KMS-11 (cell line): ENCODE measurements around the gene USP2.

Experiments
- H2AFZ ChIP-seq: fragments of 200-600 bp; sonication (generic); 2 replicates; pipeline ENCODE4 v1.6.1; 2016; ENCODE audit warnings: antibody characterized with exemption, mixed run types, low read depth
- H3K27ac ChIP-seq: fragments of 200-600 bp; sonication (generic); 2 replicates; pipeline ENCODE4 v1.6.1; 2016; ENCODE audit warnings: mild to moderate bottlenecking, mixed run types
- H3K27me3 ChIP-seq: fragments of 200-600 bp; sonication (generic); 2 replicates; pipeline ENCODE4 v1.6.1; 2017; ENCODE audit warnings: mild to moderate bottlenecking, low read depth, mixed run types, moderate library complexity; ENCODE audit not compliant: insufficient read depth
- H3K36me3 ChIP-seq: fragments of 200-600 bp; sonication (generic); 2 replicates; pipeline ENCODE4 v1.6.1; 2017; ENCODE audit warnings: mild to moderate bottlenecking, mixed run types; ENCODE audit not compliant: insufficient read depth
- H3K4me1 ChIP-seq: fragments of 200-600 bp; sonication (generic); 2 replicates; pipeline ENCODE4 v1.6.1; 2016; ENCODE audit warnings: mild to moderate bottlenecking, low read depth, mixed run types; ENCODE audit not compliant: poor library complexity, severe bottlenecking
- H3K4me2 ChIP-seq: fragments of 200-600 bp; sonication (generic); 2 replicates; pipeline ENCODE4 v1.7.0; 2016; ENCODE audit warnings: mild to moderate bottlenecking, mixed run types
- H3K4me3 ChIP-seq: fragments of 200-600 bp; sonication (generic); IDR thresholded peaks from 2 replicates; pipeline ENCODE4 v1.6.1; 2017; ENCODE audit warnings: low read depth, low read length, mixed read lengths; ENCODE audit not compliant: insufficient read depth
- H3K79me2 ChIP-seq: fragments of 200-600 bp; sonication (generic); 2 replicates; pipeline ENCODE4 v1.6.1; 2016; ENCODE audit warnings: low read depth, mixed run types; ENCODE audit not compliant: insufficient read depth
- H3K9ac ChIP-seq: fragments of 200-600 bp; sonication (generic); 2 replicates; pipeline ENCODE4 v1.6.1; 2016; ENCODE audit warnings: mild to moderate bottlenecking, mixed run types
- H4K20me1 ChIP-seq: fragments of 200-600 bp; sonication (generic); 2 replicates; pipeline ENCODE4 v1.6.1; 2016; ENCODE audit warnings: mild to moderate bottlenecking, mixed run types; ENCODE audit not compliant: insufficient read depth
- TF ChIP-seq, protein P1 (sequence below): fragments of 200-600 bp; sonication (generic); conservative IDR thresholded peaks from 2 replicates; pipeline ENCODE4 v1.6.1; 2017; ENCODE audit warnings: low read depth, mild to moderate bottlenecking, antibody characterized with exemption, low read length, moderate library complexity, mixed read lengths

USP2 gene

DNA sequence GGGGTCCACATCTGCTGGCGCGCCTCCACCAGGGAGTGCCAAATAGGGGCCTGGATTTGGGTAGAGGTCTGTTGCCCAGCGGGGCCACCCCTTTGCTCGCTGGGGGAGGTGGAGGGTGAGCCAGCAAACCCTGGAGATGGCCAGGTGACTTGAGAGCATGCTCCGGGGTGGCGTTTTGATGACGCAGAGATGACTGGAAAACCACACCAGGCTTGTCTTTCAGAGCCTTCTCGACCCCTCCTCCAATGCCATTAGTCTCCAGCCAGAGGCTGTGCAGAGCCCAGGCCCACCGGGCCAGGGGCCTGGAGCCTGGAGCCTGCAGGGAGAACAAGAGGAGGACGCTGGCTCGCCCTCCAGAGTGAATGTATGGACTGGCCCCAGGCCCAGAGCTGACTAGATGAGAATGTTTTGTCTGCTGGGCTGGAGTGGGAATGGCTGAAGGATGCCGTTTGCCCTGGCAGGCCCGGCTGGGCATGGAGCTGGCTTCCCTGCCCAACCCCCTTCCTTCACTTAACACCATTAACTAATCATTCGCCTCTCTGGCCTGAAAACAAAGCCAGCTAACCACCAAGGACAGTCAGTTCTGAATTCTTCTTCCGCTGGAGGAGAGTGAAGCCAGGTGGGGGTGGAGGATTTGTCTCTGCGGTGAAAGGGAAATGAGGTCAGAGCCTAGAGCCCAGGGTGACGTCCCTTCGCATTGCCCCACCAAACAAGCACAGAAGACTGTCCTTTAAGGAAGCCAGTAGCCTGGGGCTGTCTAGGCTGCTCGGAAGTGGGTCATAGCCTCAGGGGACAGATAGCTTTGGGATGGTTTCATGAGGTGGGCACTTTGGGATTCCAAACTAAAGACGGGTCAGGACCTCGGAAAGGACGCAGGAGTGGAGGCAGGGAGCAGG is 63.0 kb downstream of the USP2 start:
- Histone ChIP-seq H3K9ac (no peak overlapping the region), H3K27me3 (no peaks in the 10 kb centered on the region; the same call in 1 of the 2 replicates), H3K27ac (no peak overlapping the region), H3K36me3 (no peaks in the 10 kb centered on the region), H2AFZ (no peak overlapping the region), H3K79me2 (no peaks in the 10 kb centered on the region), H3K4me3 (no peak overlapping the region), H4K20me1 (no peaks in the 10 kb centered on the region), H3K4me2 (no peak overlapping the region), H3K4me1 (peaks cover 14% of the 10 kb centered on the region)
- TF ChIP-seq, protein P1, sequence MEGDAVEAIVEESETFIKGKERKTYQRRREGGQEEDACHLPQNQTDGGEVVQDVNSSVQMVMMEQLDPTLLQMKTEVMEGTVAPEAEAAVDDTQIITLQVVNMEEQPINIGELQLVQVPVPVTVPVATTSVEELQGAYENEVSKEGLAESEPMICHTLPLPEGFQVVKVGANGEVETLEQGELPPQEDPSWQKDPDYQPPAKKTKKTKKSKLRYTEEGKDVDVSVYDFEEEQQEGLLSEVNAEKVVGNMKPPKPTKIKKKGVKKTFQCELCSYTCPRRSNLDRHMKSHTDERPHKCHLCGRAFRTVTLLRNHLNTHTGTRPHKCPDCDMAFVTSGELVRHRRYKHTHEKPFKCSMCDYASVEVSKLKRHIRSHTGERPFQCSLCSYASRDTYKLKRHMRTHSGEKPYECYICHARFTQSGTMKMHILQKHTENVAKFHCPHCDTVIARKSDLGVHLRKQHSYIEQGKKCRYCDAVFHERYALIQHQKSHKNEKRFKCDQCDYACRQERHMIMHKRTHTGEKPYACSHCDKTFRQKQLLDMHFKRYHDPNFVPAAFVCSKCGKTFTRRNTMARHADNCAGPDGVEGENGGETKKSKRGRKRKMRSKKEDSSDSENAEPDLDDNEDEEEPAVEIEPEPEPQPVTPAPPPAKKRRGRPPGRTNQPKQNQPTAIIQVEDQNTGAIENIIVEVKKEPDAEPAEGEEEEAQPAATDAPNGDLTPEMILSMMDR: no peak

DNA sequence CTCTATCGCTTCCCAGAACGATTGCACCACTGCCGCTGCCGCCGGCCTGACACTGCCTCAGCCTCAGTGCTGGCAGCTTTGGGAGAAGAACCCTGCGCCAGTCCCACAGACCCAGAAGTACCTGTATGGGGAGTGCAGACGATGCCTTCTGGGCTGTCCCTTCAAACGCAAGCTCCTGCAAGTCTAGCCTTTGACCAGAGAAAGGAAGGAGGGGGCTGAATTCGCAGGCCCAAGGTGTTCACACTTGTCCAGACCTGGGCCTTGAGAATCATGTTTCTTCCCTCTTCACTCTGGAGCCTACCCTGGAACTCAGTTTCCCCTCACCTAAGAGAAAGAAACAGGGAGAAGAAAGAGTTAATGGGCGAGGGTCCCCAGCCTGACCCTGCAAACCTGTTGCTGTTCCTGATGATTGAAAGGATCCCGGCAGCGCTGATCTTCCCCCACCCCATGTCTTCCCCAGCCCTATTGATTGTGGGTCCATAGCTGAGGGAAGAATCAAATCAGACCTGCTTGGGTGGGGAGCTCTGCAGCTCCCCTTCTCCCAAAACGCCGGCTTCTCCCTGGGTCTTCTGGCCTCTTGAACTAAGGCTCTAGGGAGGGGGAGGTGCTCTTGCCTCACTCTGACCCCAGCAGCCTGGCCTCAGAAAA is 63.8 kb downstream of the USP2 start:
- H3K79me2 ChIP-seq: no peaks in the 10 kb centered on the region
- no peaks in the 10 kb centered on the region for H3K36me3 ChIP-seq
- no peak overlapping the region for H3K9ac ChIP-seq
- no peak overlapping the region for H3K4me2 ChIP-seq
- TF ChIP-seq, protein P1: no peak
- no peaks in the 10 kb centered on the region for H4K20me1 ChIP-seq
- H3K4me1 ChIP-seq: peaks cover 14% of the 10 kb centered on the region
- no peak overlapping the region for H2AFZ ChIP-seq
- H3K27me3 ChIP-seq: no peaks in the 10 kb centered on the region; the same call in 1 of the 2 replicates
- no peak overlapping the region for H3K27ac ChIP-seq
- no peak overlapping the region for H3K4me3 ChIP-seq

DNA sequence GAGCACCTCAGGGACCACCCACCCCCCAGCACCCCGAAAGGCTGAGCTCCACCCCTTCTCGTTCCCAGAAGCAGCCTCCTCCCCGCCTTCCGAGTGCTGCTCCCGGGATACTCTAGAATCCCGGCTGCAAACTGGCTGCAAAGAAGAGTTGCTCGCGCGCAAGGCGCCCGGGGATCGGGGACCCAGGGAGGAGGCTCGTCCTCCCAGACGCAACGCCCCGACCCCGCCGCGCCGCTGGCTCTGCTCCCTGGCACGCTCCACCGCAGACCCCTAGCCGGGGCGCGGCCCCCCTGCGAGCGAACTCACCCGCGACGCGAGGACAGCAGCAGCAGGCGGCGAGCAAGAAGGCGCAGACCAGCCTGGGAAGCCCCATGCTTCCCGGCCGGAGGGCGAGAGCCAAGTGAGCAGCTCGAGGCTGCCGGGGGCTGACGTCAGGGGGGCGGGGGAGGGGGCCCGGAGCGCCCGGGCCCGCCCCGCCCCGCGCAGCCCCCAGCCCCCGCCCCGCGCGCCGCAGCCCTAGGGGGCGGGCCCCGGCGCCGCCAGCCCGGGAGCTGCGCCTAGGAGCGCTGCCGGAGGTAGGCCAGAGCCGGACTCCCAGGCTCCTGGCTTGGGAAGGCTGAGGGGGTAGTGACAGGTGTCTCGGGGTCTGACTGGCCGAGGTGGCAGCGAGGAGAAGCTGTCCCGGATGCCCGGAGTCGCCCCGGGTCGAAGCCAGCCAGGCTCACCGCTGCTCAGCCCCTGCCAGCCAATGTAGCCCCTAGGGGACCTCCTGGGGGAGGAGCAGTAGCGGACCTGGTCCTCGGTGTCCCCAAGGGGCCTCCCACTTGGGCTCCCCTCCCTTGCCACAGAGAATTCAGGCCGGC is 64.5 kb downstream of the USP2 start, which contains the start of gene MCAM:
MCAM (minus strand) TSS at position 402 of the 863 bp plus-strand sequence; CDS start at position 373, 29 bp downstream.
- TF ChIP-seq, protein P1: no peak
- Histone ChIP-seq H3K27ac (no peak within 1 kb of the TSS), H3K36me3 (no peaks in the 10 kb centered on the region), H3K9ac (peak within 1 kb of the TSS; percentile 34; the same call in 1 of the 2 replicates), H3K79me2 (no peaks in the 10 kb centered on the region), H3K27me3 (no peaks in the 10 kb centered on the region; the same call in 1 of the 2 replicates), H3K4me1 (peaks cover 8% of the 10 kb centered on the region), H2AFZ (peak within 1 kb of the TSS; percentile 87), H3K4me2 (peak within 1 kb of the TSS; percentile 76), H3K4me3 (no peak within 1 kb of the TSS), H4K20me1 (no peaks in the 10 kb centered on the region)
